GM23338 (cell line): ENCODE data around the gene IPP. TPM values are rescaled to one million over a fixed set of nuclear protein-coding genes. Genes with fewer than 3 reads are reported as not detected.

Source experiments
- ATAC-seq: fragments of 200-7000 bp; cut with Tn5 transposase; 3 replicates; pipeline ENCODE4 v1.9.1; 2020
- DNase-seq: peaks from one replicate; pipeline ENCODE4 v3.0.0-alpha.2; 2015; ENCODE audit warnings: low spot score
- H2AFZ ChIP-seq: fragments of 200-600 bp; sonication (generic); 2 replicates; pipeline ENCODE4 v1.8.0; 2016; ENCODE audit warnings: antibody characterized with exemption, mild to moderate bottlenecking, moderate library complexity
- H3F3A ChIP-seq: fragments of 200-600 bp; sonication (generic); replicated peaks from 2 replicates; pipeline ENCODE4 v1.8.0; 2017; ENCODE audit warnings: antibody characterized with exemption, mixed run types, low read depth
- H3K27ac ChIP-seq: fragments of 200-600 bp; sonication (generic); 2 replicates; pipeline ENCODE4 v1.6.1; 2016; ENCODE audit warnings: low read depth
- H3K27me3 ChIP-seq: fragments of 200-600 bp; sonication (generic); 2 replicates; pipeline ENCODE4 v1.8.0; 2016; ENCODE audit warnings: mild to moderate bottlenecking, mixed run types, moderate library complexity; ENCODE audit not compliant: insufficient read depth
- H3K36me3 ChIP-seq: fragments of 200-600 bp; sonication (generic); 2 replicates; pipeline ENCODE4 v1.8.0; 2016; ENCODE audit warnings: mild to moderate bottlenecking; ENCODE audit not compliant: insufficient read depth
- H3K4me1 ChIP-seq: fragments of 200-600 bp; sonication (generic); 2 replicates; pipeline ENCODE4 v1.8.0; 2016; ENCODE audit warnings: mild to moderate bottlenecking, moderate library complexity; ENCODE audit not compliant: insufficient read depth
- H3K4me2 ChIP-seq: fragments of 200-600 bp; sonication (generic); 2 replicates; pipeline ENCODE4 v1.7.1; 2017; ENCODE audit warnings: mixed run types
- H3K4me3 ChIP-seq: fragments of 200-600 bp; sonication (generic); 2 replicates; pipeline ENCODE4 v1.6.1; 2016; ENCODE audit warnings: mixed run types
- H3K79me2 ChIP-seq: fragments of 200-600 bp; sonication (generic); replicated peaks from 2 replicates; pipeline ENCODE4 v1.8.0; 2017; ENCODE audit warnings: mild to moderate bottlenecking; ENCODE audit not compliant: insufficient read depth
- H3K9me2 ChIP-seq: fragments of 200-600 bp; sonication (generic); 2 replicates; pipeline ENCODE4 v1.8.0; 2017; ENCODE audit not compliant: insufficient read depth
- H4K20me1 ChIP-seq: fragments of 200-600 bp; sonication (generic); replicated peaks from 2 replicates; pipeline ENCODE4 v1.8.0; 2017; ENCODE audit warnings: mild to moderate bottlenecking; ENCODE audit not compliant: insufficient read depth
- H3K27ac Mint-ChIP-seq: 2 replicates; pipeline ENCODE4 v1.8.0; 2020; ENCODE audit warnings: inconsistent platforms, mild to moderate bottlenecking, moderate library complexity, mixed read lengths
- H3K27me3 Mint-ChIP-seq: 3 replicates; pipeline ENCODE4 v1.8.0; 2022; ENCODE audit warnings: low read depth, mild to moderate bottlenecking, moderate library complexity, mixed read lengths, inconsistent platforms; ENCODE audit not compliant: insufficient read depth, poor library complexity
- H3K36me3 Mint-ChIP-seq: 3 replicates; pipeline ENCODE4 v1.8.0; 2021; ENCODE audit warnings: low read depth, mild to moderate bottlenecking, inconsistent platforms, moderate library complexity, mixed read lengths
- H3K4me1 Mint-ChIP-seq: 3 replicates; pipeline ENCODE4 v1.8.0; 2020; ENCODE audit warnings: mild to moderate bottlenecking, inconsistent platforms, mixed read lengths
- H3K4me3 Mint-ChIP-seq: 3 replicates; pipeline ENCODE4 v1.8.0; 2021; ENCODE audit warnings: moderate library complexity, mild to moderate bottlenecking, inconsistent platforms, mixed read lengths
- H3K9me3 Mint-ChIP-seq: 3 replicates; pipeline ENCODE4 v1.8.0; 2020; ENCODE audit warnings: moderate library complexity, mild to moderate bottlenecking, inconsistent platforms, mixed read lengths
- CREB1 ChIP-seq: fragments of 250-450 bp; sonication (Bioruptor Pico); IDR thresholded peaks from 2 replicates; pipeline ENCODE4 v1.5.0; 2020; ENCODE audit warnings: low read depth, mild to moderate bottlenecking, moderate library complexity
- CTCF ChIP-seq, 2 experiments: fragments of 200-600 bp in 1 of 2; sonication (generic) in 1 of 2; conservative IDR thresholded peaks; 2 replicates each; pipeline versions ENCODE4 v1.5.1 to v1.6.1; 2016 to 2017; ENCODE audit warnings: antibody characterized with exemption in 2 of 2, low read depth in 2 of 2, mild to moderate bottlenecking in 2 of 2, moderate library complexity in 1 of 2
- EZH2 ChIP-seq: fragments of 200-600 bp; sonication (generic); IDR thresholded peaks from one replicate; pipeline ENCODE4 v1.8.0; 2017; ENCODE audit warnings: antibody characterized with exemption, mild to moderate bottlenecking, low read depth; ENCODE audit not compliant: unreplicated experiment
- EZH2phosphoT487 ChIP-seq: fragments of 200-600 bp; sonication (generic); IDR thresholded peaks from one replicate; pipeline ENCODE4 v1.8.1; 2018; ENCODE audit warnings: antibody characterized with exemption; ENCODE audit not compliant: unreplicated experiment
- JUNB ChIP-seq: IDR thresholded peaks from one replicate; pipeline ENCODE4 v1.6.1; 2016; ENCODE audit warnings: antibody characterized with exemption; ENCODE audit not compliant: unreplicated experiment
- NANOG ChIP-seq: IDR thresholded peaks from 2 replicates; pipeline ENCODE4 v1.6.1; 2016; ENCODE audit warnings: antibody characterized with exemption, borderline replicate concordance
- POLR2AphosphoS5 ChIP-seq: IDR thresholded peaks from 2 replicates; pipeline ENCODE4 v1.6.1; 2016; ENCODE audit warnings: antibody characterized with exemption, low read depth
- STAT1 ChIP-seq: IDR thresholded peaks from one replicate; pipeline ENCODE4 v1.6.1; 2016; ENCODE audit warnings: antibody characterized with exemption; ENCODE audit not compliant: unreplicated experiment
- ZNF114 ChIP-seq: fragments of 250-450 bp; sonication (Bioruptor Pico); IDR thresholded peaks from 2 replicates; pipeline ENCODE4 v1.5.0; 2020; ENCODE audit warnings: mild to moderate bottlenecking, moderate library complexity
- ZNF331 ChIP-seq: fragments of 250-450 bp; sonication (Bioruptor Pico); IDR thresholded peaks from 2 replicates; pipeline ENCODE4 v1.5.0; 2020; ENCODE audit warnings: low read depth, mild to moderate bottlenecking, moderate library complexity
- ZNF462 ChIP-seq: fragments of 250-450 bp; sonication (Bioruptor Pico); IDR thresholded peaks from 2 replicates; pipeline ENCODE4 v1.5.0; 2020; ENCODE audit warnings: mild to moderate bottlenecking, moderate library complexity
- polyA plus RNA-seq: library from polyadenylated mRNA; unstranded; fragments of >200 nt; fragmentation: Nextera tagmentation; extraction: Ambion mirVana; gene quantifications from 2 replicates; pipeline ENCODE4 v1.2.1, GENCODE V29; 2016
- total RNA-seq: library from RNA; depleted of rRNA; stranded (reverse); fragments of >200 nt; shearing (Covaris generic); gene quantifications from 2 replicates; pipeline ENCODE4 v1.2.3, GENCODE V29; 2014
- TF ChIP-seq, protein P1 (sequence below): IDR thresholded peaks from 2 replicates; pipeline ENCODE4 v1.6.1; 2016; ENCODE audit warnings: antibody characterized with exemption

Gene IPP
- total and polyA plus RNA-seq, 2 experiments from 2014 or later, result 1.8 to 2.8 TPM

GRCh38 chr1:45762291-45762690, 11.8 kb upstream of the IPP start (continued):
- TF ChIP-seq CTCF (conservative IDR thresholded peaks at IDR 0.05; ENCODE audit: low read depth in 2 of 2) (no peak), NANOG (no peak), EZH2phosphoT487 (no peak), ZNF114 (CRISPR knock-in tag) (no peak), EZH2 (no peak), POLR2AphosphoS5 (no peak), CREB1 (CRISPR knock-in tag) (no peak), ZNF462 (no peak)

DNA sequence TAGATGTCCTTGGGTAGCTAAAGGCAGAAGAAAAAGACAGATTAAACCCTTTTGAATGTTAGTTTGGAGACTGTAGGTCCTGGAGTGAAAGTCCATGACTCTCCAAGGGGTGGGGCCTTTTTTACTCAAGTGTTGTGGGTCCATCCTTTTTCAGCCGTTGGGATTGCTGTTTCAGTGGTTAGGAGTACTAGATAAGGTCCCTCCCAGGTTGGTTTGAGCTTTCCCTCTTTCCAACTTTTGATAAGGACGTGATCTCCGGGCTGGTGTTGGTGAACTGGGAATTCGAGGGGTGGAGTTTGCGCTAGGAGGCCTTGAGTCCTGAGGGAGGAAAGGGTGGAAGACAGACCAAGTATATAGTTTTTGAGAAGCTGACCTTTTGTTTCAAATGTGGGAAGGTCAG, 5.2 kb upstream of the IPP start:
- Histone ChIP-seq H3K27me3 (no peaks in the 10 kb centered on the region), H3F3A (peaks cover 3% of the 10 kb centered on the region), H3K4me2 (no peak overlapping the region), H3K4me1 (peaks cover 5% of the 10 kb centered on the region; the same call in 1 of the 2 replicates), H3K4me3 (no peak overlapping the region), H3K36me3 (peaks cover 6% of the 10 kb centered on the region), H2AFZ (no peak overlapping the region), H3K27ac (no peak overlapping the region), H3K9me2 (peaks cover 5% of the 10 kb centered on the region), H3K79me2 (no peaks in the 10 kb centered on the region), H4K20me1 (no peaks in the 10 kb centered on the region)
- Mint-ChIP-seq H3K27me3 (peaks cover 2% of the 10 kb centered on the region), H3K4me1 (peaks cover 2% of the 10 kb centered on the region; the same call in 1 of the 3 replicates), H3K4me3 (no peak overlapping the region), H3K9me3 (peaks cover 29% of the 10 kb centered on the region), H3K27ac (no peak overlapping the region), H3K36me3 (peaks cover 15% of the 10 kb centered on the region)
- DNase-seq (no peak), ATAC-seq (no peak)
- TF ChIP-seq JUNB, result no peak
- TF ChIP-seq ZNF331 (CRISPR knock-in tag), result no peak
- TF ChIP-seq POLR2AphosphoS5, result no peak
- TF ChIP-seq, protein P1, sequence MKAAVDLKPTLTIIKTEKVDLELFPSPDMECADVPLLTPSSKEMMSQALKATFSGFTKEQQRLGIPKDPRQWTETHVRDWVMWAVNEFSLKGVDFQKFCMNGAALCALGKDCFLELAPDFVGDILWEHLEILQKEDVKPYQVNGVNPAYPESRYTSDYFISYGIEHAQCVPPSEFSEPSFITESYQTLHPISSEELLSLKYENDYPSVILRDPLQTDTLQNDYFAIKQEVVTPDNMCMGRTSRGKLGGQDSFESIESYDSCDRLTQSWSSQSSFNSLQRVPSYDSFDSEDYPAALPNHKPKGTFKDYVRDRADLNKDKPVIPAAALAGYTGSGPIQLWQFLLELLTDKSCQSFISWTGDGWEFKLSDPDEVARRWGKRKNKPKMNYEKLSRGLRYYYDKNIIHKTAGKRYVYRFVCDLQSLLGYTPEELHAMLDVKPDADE, result no peak
- no peak for TF ChIP-seq STAT1
- TF ChIP-seq NANOG, result no peak
- no peak for TF ChIP-seq CTCF (conservative IDR thresholded peaks at IDR 0.05; ENCODE audit: low read depth in 2 of 2)
